ENCODE data around the gene AXDND1.

GRCh38 chr1:179437171-179437570 lies 71.4 kb downstream of the AXDND1 start:
- no peak for TF ChIP-seq CTCF (IDR thresholded peaks at IDR 0.05)
- TF ChIP-seq POLR2A (IDR thresholded peaks at IDR 0.05): no peak

Measured in stomach (tissue), 4 donors.